Measurements from ENCODE around the gene CCDC57.

Gene CCDC57

DNA sequence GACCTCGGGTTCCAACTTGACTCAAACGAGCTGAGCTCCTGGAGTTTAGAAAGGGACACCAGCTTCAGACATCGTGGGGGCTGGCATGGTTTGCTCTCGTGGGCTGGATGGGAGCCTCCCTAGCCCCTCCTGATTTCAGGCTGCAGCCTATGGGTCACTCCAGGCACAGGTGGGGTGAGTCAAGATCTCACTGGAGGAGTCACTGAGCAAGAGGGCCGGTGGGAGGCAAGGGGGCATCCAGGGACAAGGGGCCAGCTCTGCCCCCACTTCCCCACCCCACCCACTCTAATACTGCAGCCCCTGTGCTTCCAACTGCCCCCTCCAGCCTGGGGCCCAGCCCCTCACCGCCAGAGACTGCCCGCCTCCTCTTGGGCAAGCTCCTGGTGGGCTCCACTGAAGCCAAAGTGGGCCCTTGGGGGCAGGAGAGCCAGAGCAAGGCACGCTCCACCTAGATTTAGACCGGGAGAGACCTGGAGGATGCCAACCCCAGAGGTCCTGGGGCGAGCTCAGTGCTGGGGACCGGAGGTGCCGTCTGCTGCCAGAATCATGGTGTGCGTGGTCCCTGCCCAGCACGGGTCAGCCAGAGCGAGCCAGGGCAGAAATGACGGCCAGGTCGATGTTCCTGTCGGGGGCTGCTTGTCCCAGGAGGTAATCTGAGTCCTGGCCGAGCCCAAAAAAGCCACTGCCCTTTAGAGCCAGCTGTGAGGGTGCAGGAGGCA, 22.6 kb upstream of the CCDC57 start:
- no peak for DNase-seq (ENCODE audit: low read depth)

GRCh38 chr17:82234211-82235055, 21.8 kb upstream of the CCDC57 start:
- DNase-seq (ENCODE audit: low read depth), result no peak

DNA sequence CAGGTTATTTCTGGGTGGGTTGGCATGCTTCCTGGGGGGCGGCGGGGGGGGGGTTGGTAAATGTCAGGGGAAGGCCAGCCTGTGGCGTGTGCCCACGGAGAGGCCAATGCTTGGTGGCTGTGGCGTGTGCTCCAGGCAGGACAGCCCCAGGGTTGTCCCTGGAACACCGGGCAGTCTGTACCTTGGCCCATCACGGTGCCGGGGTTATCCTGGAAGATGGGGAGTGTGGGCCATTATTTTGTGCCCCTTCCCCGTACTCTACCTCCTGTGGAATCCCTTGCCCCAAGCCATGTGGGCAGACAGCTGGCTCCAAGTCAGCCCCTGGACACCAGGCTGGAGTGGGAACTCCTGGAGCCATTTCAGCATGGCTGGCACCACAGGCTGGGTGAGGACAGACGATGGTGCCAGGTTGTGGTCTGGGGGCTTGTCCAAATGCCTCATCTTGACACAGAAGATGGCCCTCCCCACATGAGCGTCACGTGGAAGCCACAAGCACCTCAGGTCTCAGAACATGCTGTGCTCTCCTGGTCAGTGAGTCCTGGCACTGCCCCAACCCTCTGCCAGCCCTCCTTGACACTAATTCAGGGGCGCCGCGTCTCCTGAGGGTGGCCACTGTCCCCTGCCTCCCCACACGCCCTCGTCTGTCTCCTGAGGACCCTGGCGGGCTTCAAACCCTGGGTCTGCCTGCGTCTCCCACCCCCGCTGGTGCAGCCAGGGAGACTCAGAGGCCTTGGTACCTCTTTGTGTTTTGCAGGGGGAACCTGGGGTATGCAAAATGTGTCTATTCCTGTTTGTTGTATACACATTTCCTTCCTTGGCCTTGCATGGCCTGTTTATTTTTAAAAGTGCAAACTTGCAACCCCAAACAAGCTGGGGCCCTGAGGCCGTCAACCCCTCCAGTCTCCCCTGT, 20.5 kb upstream of the CCDC57 start:
- DNase-seq (ENCODE audit: low read depth), result no peak

- no peak for DNase-seq (ENCODE audit: low read depth)
Observed at GRCh38 chr17:82232322-82232820, 19.7 kb upstream of the CCDC57 start.

DNA sequence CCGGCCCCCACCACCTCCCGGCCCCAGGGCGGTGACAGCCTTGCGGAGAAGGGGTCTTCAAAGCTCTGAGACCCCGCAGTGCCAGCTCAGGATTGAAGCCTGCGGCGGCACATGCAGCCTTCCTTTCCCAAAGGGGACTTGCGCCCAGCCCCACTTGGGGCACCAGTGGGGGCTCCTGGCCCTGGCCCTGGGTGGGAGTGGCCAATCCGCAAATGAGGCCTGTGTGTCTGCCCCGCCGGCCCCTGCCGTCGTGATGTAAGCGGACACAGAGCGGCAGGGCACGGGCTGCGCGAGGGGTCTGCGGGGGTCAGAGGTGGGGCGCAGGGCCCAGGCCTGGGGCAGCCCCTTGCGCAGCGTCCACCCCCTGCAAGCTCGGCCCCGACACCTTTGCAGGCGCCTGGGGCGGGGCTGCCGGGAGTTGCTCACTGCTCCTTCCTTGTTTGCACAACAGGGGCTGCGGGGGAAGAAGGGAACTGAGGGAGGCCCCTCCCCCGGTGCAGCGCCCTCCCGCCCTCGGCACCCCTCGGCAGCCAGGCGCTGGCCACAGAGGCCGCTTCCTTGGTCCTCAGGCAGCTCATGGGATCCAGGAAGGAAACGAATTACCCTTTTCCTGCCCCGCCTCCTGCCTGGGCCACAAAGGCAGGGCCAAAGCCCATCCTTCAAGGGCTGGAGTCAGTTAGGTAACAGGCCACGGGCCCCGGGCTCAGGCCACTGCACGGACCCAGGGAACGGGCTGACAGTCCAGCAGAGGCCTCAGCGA, 19.1 kb upstream of the CCDC57 start:
- no peak for DNase-seq (ENCODE audit: low read depth)

GRCh38 chr17:82231312-82231561, 18.6 kb upstream of the CCDC57 start:
- no peak for DNase-seq (ENCODE audit: low read depth)

DNA sequence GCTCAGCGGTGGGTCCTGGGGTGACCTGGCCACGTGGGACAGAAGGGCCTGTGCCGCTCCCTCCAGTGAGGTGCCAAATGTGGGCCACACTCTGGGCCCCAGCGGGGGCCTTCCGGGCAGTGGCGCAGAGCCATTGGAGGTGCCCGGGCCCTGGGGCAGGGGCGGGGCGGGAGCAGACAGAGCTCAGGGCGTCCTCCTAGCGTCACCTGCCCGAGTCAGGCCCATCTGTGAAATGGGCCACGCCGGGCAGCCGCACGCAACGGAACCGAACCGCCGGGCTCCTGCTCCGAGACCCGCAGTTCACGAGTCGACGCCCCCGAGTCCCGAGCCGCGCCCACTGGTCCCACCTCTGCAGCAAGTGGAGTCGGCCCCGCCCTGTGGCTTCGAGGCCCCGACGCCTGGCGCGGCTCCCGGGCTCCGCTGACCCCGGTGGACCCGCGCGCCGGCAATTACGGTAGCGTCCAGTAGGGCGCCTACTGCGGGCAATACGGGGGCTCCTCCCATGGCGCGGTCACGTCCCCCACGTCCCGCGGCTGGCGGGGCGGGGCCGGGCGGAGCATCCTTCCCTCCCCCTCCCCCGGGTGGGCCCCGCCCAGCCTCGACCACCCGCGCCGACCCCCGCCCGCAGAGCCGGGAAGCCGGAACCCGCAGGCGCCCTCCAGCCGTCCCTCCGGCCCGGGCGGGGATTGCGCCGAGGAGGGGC, 18.1 kb upstream of the CCDC57 start:
- peak; percentile 73 for DNase-seq (ENCODE audit: low read depth)

DNA sequence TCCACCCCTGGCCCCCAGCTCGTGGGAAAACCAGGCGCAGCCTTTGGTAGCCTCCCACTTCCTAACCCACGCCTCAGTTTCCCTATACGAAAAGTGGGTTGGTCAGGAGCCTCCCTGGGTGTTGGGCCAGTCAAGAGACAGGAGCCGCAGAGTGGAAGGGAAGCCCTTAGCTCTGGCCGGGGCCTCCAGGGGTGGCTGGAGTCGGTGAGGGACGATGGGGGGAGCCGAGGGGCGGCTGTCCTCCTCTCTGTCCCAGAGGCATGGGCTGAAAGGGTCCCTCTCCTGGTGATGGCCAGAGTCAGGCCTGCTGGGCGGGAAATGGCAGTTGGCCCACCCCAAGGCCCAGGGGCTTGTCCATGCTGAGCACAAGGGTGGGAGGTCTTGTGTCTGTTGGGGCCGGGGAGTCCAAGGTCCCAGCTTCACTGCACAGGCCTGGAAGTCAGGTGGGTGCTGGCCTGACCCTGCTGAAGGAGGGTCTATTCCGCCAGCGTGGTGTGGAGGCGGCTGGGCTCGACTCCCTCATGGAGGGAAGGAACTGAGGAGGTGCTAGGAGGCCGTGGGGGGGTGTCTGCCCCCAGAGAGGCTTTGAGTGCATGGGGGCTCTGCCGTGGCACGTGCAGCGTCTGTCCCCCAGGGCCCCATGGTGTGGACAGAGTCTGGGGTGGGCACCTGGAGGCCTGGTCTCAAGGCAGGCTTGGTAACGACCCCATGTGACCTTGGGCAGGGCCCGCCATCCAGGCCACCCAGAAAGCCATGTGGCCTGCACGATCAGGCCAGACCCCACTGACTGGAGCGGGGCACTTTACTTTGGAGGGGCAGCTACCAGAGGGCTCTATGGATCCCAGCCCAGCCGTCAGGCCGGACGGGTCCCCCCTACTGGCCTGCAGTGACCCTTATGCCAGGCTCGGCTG, 17.3 kb upstream of the CCDC57 start:
- DNase-seq (ENCODE audit: low read depth), result no peak

DNA sequence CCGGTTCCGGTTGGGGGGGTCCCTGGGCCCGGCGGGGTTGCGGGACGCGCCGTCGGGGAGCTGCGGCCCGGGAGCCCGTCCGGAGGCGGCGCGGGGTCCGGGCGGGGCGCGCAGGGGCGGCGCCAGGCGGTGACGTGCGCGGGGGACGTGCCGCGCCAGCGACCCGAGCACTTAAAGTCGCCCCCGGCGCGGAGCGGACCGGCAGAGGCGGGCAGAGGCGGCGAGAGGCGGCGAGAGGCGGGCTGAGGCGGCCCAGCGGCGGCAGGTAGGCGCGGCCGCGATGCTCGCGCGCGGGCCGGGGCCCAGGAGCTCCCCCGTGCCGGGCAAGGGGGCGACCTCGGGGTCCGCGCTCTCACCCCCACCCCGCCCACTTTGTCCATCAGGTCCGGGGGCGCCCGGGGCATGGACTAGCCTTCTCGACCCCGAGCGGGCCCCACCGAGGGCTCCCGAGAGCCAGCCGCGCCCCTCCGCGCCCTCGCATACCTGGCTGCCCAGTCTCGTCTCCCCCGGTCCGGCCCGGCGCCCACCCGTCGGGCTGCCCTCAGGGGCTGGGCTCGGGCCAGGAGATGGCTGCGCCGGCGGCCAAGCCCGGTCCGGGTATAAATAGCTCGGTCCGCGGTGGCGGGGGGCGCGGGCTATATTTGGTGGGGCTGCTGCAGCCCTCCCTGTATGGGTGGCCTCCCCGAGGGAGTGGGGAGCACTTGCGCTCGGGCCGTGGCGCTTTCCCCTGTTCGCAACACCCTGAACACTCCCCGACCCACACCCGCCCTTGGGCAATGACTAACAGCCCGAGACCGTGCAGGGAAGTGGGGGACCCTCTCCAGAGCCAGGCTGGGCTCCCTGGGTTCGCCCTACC, 16.4 kb upstream of the CCDC57 start, which contains the start of gene SLC16A3:
Gene SLC16A3 (plus strand): TSS at position 201 of the 856 bp plus-strand sequence. CDS start 6,967 bp downstream, outside the sequence.
- peak; percentile 67 for DNase-seq (ENCODE audit: low read depth)

DNA sequence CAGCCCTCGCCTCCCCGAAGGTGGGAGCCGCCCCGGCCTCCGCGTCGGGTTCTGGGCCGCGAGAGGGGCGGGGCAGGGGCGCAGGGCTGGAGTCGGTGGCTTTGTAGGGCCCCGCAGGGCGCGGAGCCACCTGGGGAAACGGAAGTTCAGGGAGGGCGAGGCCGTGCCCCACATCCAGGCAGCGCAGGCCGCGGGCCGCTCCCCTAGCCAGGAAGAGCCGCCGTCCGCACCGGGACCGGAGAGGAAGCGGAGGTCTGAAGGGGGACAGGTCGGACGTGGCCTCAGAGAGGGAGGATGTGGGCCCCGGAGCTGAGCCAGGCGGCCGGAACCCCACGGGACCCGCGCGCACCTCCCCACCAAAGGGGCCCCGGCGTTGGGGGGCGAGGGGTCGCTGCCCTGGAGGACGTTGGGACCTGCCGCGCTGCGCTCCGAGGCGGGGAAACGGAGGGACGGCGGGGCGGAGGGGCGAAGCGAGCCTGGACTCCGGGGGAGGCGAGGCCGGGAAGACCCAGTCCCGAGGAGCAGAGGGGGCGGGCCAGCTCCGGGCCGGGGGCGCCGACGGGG, 15.7 kb upstream of the CCDC57 start:
- no peak for DNase-seq (ENCODE audit: low read depth)

- DNase-seq (ENCODE audit: low read depth), result no peak
Observed at GRCh38 chr17:82227629-82228277, 15.1 kb upstream of the CCDC57 start.

- DNase-seq (ENCODE audit: low read depth), result no peak
Observed at GRCh38 chr17:82226809-82227628, 14.4 kb upstream of the CCDC57 start.

- no peak for DNase-seq (ENCODE audit: low read depth)
Observed at GRCh38 chr17:82226146-82226808, 13.6 kb upstream of the CCDC57 start.

DNA sequence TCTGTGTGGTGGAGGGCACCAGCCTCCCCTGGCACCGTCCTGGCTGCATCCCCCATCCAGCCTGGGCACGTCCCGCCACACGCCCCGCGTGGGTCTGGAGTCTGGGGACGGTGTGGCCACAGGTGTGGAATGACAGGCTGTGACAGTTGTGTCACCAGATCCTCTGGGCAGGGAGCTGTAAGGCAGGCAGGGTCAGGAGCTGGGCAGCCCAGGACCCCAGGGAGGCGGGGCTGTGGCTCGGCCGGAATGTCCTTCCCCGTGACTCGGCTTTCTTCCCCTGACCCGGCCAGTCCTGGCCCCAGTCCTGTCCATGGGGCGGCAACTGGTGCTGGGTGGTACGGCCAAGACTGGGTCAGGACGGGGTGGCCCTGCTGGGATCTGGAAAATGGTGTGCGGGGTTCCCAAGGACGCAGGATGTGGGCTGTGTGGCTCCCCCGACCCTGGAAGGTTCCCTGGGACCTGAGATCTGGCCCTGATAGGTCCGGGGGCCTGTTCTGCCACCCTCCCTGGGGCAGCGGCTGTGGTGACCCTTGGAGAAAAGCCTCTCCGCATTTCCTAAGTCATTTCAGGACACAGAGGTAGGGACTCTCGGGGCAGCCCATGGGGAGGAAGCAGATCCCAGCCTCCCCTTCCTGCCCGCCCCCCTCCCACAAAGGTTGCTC, 12.9 kb upstream of the CCDC57 start:
- no peak for DNase-seq (ENCODE audit: low read depth)

GRCh38 chr17:82224666-82225065, 12.0 kb upstream of the CCDC57 start:
- no peak for DNase-seq (ENCODE audit: low read depth)

GRCh38 chr17:82223517-82223916, 10.9 kb upstream of the CCDC57 start:
- DNase-seq (ENCODE audit: low read depth), result no peak

Data from activated T-cell treated with anti-CD3 and anti-CD28 coated beads for 48 hours (primary cell).